Loucy (cell line): Measurements from ENCODE around the gene ITSN2.

ENCODE experiments used
- H2AFZ ChIP-seq: fragments of 200-600 bp; sonication (generic); 2 replicates; pipeline ENCODE4 v1.6.0; 2016; ENCODE audit warnings: antibody characterized with exemption, mild to moderate bottlenecking, low read length, moderate library complexity
- H3F3A ChIP-seq: fragments of 200-600 bp; 2 replicates; pipeline ENCODE4 v1.6.0; 2016; ENCODE audit warnings: antibody characterized with exemption, low read depth, mild to moderate bottlenecking
- H3K27me3 ChIP-seq: fragments of 200-600 bp; sonication (generic); 2 replicates; pipeline ENCODE4 v1.6.1; 2014; ENCODE audit warnings: low read length, mild to moderate bottlenecking; ENCODE audit not compliant: insufficient read depth, poor library complexity, severe bottlenecking
- H3K36me3 ChIP-seq: fragments of 200-600 bp; sonication (generic); 2 replicates; pipeline ENCODE4 v1.6.1; 2016; ENCODE audit warnings: low read length; ENCODE audit not compliant: insufficient read depth
- H3K4me1 ChIP-seq: fragments of 200-600 bp; sonication (generic); 2 replicates; pipeline ENCODE4 v1.5.1; 2014; ENCODE audit warnings: low read length, mild to moderate bottlenecking; ENCODE audit not compliant: insufficient read depth, poor library complexity, severe bottlenecking
- H3K4me2 ChIP-seq: fragments of 200-600 bp; sonication (generic); 2 replicates; pipeline ENCODE4 v1.6.0; 2014; ENCODE audit warnings: antibody characterized with exemption, low read length, low read depth, mild to moderate bottlenecking; ENCODE audit not compliant: poor library complexity, severe bottlenecking
- H3K4me3 ChIP-seq: fragments of 200-600 bp; sonication (generic); 2 replicates; pipeline ENCODE4 v1.5.1; 2014; ENCODE audit warnings: low read length, mild to moderate bottlenecking, mixed read lengths; ENCODE audit not compliant: poor library complexity, severe bottlenecking
- H3K79me2 ChIP-seq: fragments of 200-600 bp; sonication (generic); 2 replicates; pipeline ENCODE4 v1.6.1; 2014; ENCODE audit warnings: low read length; ENCODE audit not compliant: insufficient read depth
- H3K9ac ChIP-seq: fragments of 200-600 bp; sonication (generic); 2 replicates; pipeline ENCODE4 v1.6.0; 2014; ENCODE audit warnings: mild to moderate bottlenecking, low read depth, low read length, moderate library complexity; ENCODE audit not compliant: poor library complexity, severe bottlenecking
- H3K9me2 ChIP-seq: fragments of 200-600 bp; sonication (generic); replicated peaks from 2 replicates; pipeline ENCODE4 v1.6.1; 2016; ENCODE audit warnings: low read depth, low read length, mixed read lengths
- H3K9me3 ChIP-seq: fragments of 200-600 bp; sonication (generic); 2 replicates; pipeline ENCODE4 v1.6.1; 2014; ENCODE audit warnings: mild to moderate bottlenecking, antibody characterized with exemption, low read length, low read depth; ENCODE audit not compliant: insufficient read depth
- H4K20me1 ChIP-seq: fragments of 200-600 bp; sonication (generic); 2 replicates; pipeline ENCODE4 v1.6.0; 2014; ENCODE audit warnings: antibody characterized with exemption, low read length, mild to moderate bottlenecking; ENCODE audit not compliant: insufficient read depth, poor library complexity, severe bottlenecking
- CTCF ChIP-seq: fragments of 200-600 bp; sonication (generic); conservative IDR thresholded peaks from 2 replicates; pipeline ENCODE4 v1.5.1; 2014; ENCODE audit warnings: mild to moderate bottlenecking, antibody characterized with exemption, low read length
- EZH2phosphoT487 ChIP-seq: fragments of 200-600 bp; IDR thresholded peaks from 2 replicates; pipeline ENCODE4 v1.6.1; 2018; ENCODE audit warnings: antibody characterized with exemption, mild to moderate bottlenecking, moderate library complexity, borderline replicate concordance

Gene ITSN2

GRCh38 chr2:24247164-24247563, 113.2 kb downstream of the ITSN2 start:
- Histone ChIP-seq H3K9me3 (no peaks in the 10 kb centered on the region), H3K9me2 (no peaks in the 10 kb centered on the region), H3K4me1 (no peaks in the 10 kb centered on the region), H3K4me3 (no peak overlapping the region), H3K36me3 (peaks cover 69% of the 10 kb centered on the region), H3K27me3 (no peaks in the 10 kb centered on the region), H3K4me2 (no peak overlapping the region), H4K20me1 (no peaks in the 10 kb centered on the region), H3F3A (0 out of 2 replicates have a peak, but pooled peaks cover under 1% of the 10 kb centered on the region), H3K79me2 (no peaks in the 10 kb centered on the region), H2AFZ (no peak overlapping the region), H3K9ac (no peak overlapping the region)
- no peak for TF ChIP-seq EZH2phosphoT487
- TF ChIP-seq CTCF = no peak

GRCh38 chr2:24245986-24246776, 114.2 kb downstream of the ITSN2 start:
- no peaks in the 10 kb centered on the region for H3K9me3 ChIP-seq
- H3K4me1 ChIP-seq = no peaks in the 10 kb centered on the region
- H3F3A ChIP-seq = no peaks in the 10 kb centered on the region
- no peak overlapping the region for H3K4me2 ChIP-seq
- no peaks in the 10 kb centered on the region for H3K27me3 ChIP-seq
- H3K9ac ChIP-seq = no peak overlapping the region
- H3K4me3 ChIP-seq = no peak overlapping the region
- no peaks in the 10 kb centered on the region for H4K20me1 ChIP-seq
- H3K36me3 ChIP-seq = peaks cover 72% of the 10 kb centered on the region
- no peaks in the 10 kb centered on the region for H3K79me2 ChIP-seq
- no peak overlapping the region for H2AFZ ChIP-seq
- H3K9me2 ChIP-seq = no peaks in the 10 kb centered on the region
- TF ChIP-seq EZH2phosphoT487 (no peak), CTCF (no peak)

DNA sequence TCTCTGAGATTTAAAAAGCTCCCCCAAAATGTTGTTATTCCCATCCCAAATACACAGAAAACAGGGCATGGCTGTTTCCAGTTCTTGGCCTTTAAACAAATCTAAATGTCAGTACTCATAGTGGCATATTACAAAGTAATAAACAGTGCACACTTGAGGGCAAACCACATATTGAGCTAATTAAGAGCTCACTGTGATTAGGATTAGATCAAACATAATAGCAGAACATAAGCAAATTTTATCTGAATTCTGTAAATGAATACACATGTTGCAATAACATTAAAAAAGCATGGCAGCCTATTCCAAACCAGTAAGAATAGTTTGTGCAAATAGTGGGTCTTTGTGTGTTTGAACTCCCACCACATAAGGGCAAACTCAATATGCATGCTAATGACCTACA, 118.8 kb downstream of the ITSN2 start:
- Histone ChIP-seq H3K4me1 (no peaks in the 10 kb centered on the region), H3K4me3 (no peak overlapping the region), H3F3A (no peaks in the 10 kb centered on the region), H3K9me2 (no peaks in the 10 kb centered on the region), H3K9ac (no peak overlapping the region), H2AFZ (no peak overlapping the region), H3K4me2 (no peak overlapping the region), H3K36me3 (peaks cover 38% of the 10 kb centered on the region), H3K9me3 (no peaks in the 10 kb centered on the region), H4K20me1 (no peaks in the 10 kb centered on the region), H3K79me2 (no peaks in the 10 kb centered on the region), H3K27me3 (no peaks in the 10 kb centered on the region)
- TF ChIP-seq CTCF (no peak), EZH2phosphoT487 (no peak)
